Neutrophil (primary cell): Measurements from ENCODE around the gene FXYD3.

Source experiments
- H3K27ac ChIP-seq: fragments of 200-600 bp; sonication (generic); 2 replicates; pipeline ENCODE4 v1.5.1; 2016; ENCODE audit warnings: mild to moderate bottlenecking, moderate library complexity
- H3K27me3 ChIP-seq: fragments of 200-600 bp; sonication (generic); 2 replicates; pipeline ENCODE4 v1.6.0; 2016; ENCODE audit warnings: mild to moderate bottlenecking
- H3K36me3 ChIP-seq: fragments of 200-600 bp; sonication (generic); 2 replicates; pipeline ENCODE4 v1.5.1; 2017
- H3K4me1 ChIP-seq, 2 experiments: fragments of 200-600 bp in 1 of 2; sonication (generic) in 1 of 2; 1 replicate in 1 of 2; 2 replicates in 1 of 2; pipeline versions ENCODE4 v1.5.1 to v1.6.1; 2013 to 2016; ENCODE audit warnings: low read depth in 1 of 2, low read length in 1 of 2, mild to moderate bottlenecking in 1 of 2, moderate library complexity in 1 of 2; ENCODE audit not compliant: control insufficient read depth in 1 of 2, insufficient read depth in 1 of 2
- H3K4me3 ChIP-seq, 2 experiments: fragments of 200-600 bp in 1 of 2; sonication (generic) in 1 of 2; 1 replicate in 1 of 2; 2 replicates in 1 of 2; pipeline ENCODE4 v1.5.1; 2013 to 2016; ENCODE audit warnings: low read depth in 1 of 2, low read length in 1 of 2, mild to moderate bottlenecking in 1 of 2, moderate library complexity in 1 of 2
- H3K9me3 ChIP-seq: fragments of 200-600 bp; sonication (generic); 2 replicates; pipeline ENCODE4 v1.5.1; 2016
- CTCF ChIP-seq: fragments of 200-600 bp; sonication (generic); IDR thresholded peaks from 2 replicates; pipeline ENCODE4 v1.5.1; 2016; ENCODE audit warnings: antibody characterized with exemption

The FXYD3 gene

GRCh38 chr19:35143231-35143715 is 27.6 kb downstream of the FXYD3 start, which contains the start of gene FXYD7:
Gene FXYD7 (plus strand): TSS chr19:35143255. CDS start chr19:35143334, 79 bp downstream.
- Histone ChIP-seq H3K4me1 (peaks cover 35% of the 10 kb centered on the region in 2 experiments), H3K36me3 (no peaks in the 10 kb centered on the region), H3K4me3 (peak within 1 kb of the TSS in 1 of 2 experiments; percentile 14), H3K9me3 (no peaks in the 10 kb centered on the region), H3K27ac (no peak within 1 kb of the TSS), H3K27me3 (peaks cover 63% of the 10 kb centered on the region)
- TF ChIP-seq CTCF = no peak

GRCh38 chr19:35143818-35144217 is 28.2 kb downstream of the FXYD3 start:
- H3K27me3 ChIP-seq = peaks cover 63% of the 10 kb centered on the region
- no peaks in the 10 kb centered on the region for H3K9me3 ChIP-seq
- no peak overlapping the region for H3K4me3 ChIP-seq
- no peaks in the 10 kb centered on the region for H3K36me3 ChIP-seq
- no peak overlapping the region for H3K27ac ChIP-seq
- peaks cover 33% of the 10 kb centered on the region in 2 experiments for H3K4me1 ChIP-seq
- TF ChIP-seq CTCF = no peak

GRCh38 chr19:35144259-35144599 is 28.6 kb downstream of the FXYD3 start:
- Histone ChIP-seq H3K27ac (no peak overlapping the region), H3K4me1 (peaks cover 29% of the 10 kb centered on the region in 2 experiments), H3K9me3 (no peaks in the 10 kb centered on the region), H3K4me3 (no peak overlapping the region), H3K36me3 (no peaks in the 10 kb centered on the region), H3K27me3 (peaks cover 63% of the 10 kb centered on the region)
- no peak for TF ChIP-seq CTCF

GRCh38 chr19:35144600-35145436 is 29.2 kb downstream of the FXYD3 start:
- no peaks in the 10 kb centered on the region for H3K9me3 ChIP-seq
- peaks cover 23 to 26% of the 10 kb centered on the region in 2 experiments for H3K4me1 ChIP-seq
- TF ChIP-seq CTCF = no peak
- H3K27ac ChIP-seq = no peak overlapping the region
- H3K36me3 ChIP-seq = no peaks in the 10 kb centered on the region
- peaks cover 63% of the 10 kb centered on the region for H3K27me3 ChIP-seq
- H3K4me3 ChIP-seq = no peak overlapping the region

- peaks cover 10 to 21% of the 10 kb centered on the region in 2 experiments for H3K4me1 ChIP-seq
- no peak overlapping the region for H3K27ac ChIP-seq
- no peaks in the 10 kb centered on the region for H3K9me3 ChIP-seq
- no peak overlapping the region for H3K4me3 ChIP-seq
- TF ChIP-seq CTCF = no peak
- H3K36me3 ChIP-seq = no peaks in the 10 kb centered on the region
- peaks cover 44% of the 10 kb centered on the region for H3K27me3 ChIP-seq
These were observed 31.3 kb downstream of the FXYD3 start for GRCh38 chr19:35146746-35147459.
